Hepatocyte (in vitro differentiated cells): Measurements from ENCODE around the gene OLFM1. TPM values are rescaled to one million over a fixed set of nuclear protein-coding genes. Genes with fewer than 3 reads are reported as not detected.
"Not testable (repeated sequence)": the region's sequence is repeated elsewhere in the genome, so short reads cannot be mapped to it uniquely, and the experiment has no call there.

Experiments used
- DNase-seq: peaks from one replicate; pipeline ENCODE4 v3.0.0-alpha.2; 2016; ENCODE audit warnings: low spot score
- H2AFZ ChIP-seq: fragments of 200-600 bp; sonication (generic); 2 replicates; pipeline ENCODE4 v1.6.0; 2016; ENCODE audit warnings: antibody characterized with exemption, mild to moderate bottlenecking
- H3K27ac ChIP-seq: fragments of 200-600 bp; sonication (generic); 2 replicates; pipeline ENCODE4 v1.5.1; 2016; ENCODE audit warnings: mild to moderate bottlenecking
- H3K27me3 ChIP-seq: fragments of 200-600 bp; sonication (generic); 2 replicates; pipeline ENCODE4 v1.6.1; 2016
- H3K36me3 ChIP-seq: fragments of 200-600 bp; sonication (generic); replicated peaks from 2 replicates; pipeline ENCODE4 v1.5.1; 2016; ENCODE audit warnings: low read depth; ENCODE audit not compliant: insufficient read depth
- H3K4me1 ChIP-seq: fragments of 200-600 bp; sonication (generic); 2 replicates; pipeline ENCODE4 v1.5.1; 2016; ENCODE audit warnings: mild to moderate bottlenecking, moderate library complexity; ENCODE audit not compliant: insufficient read depth
- H3K4me2 ChIP-seq: fragments of 200-600 bp; sonication (generic); 2 replicates; pipeline ENCODE4 v1.6.0; 2016
- H3K4me3 ChIP-seq: fragments of 200-600 bp; sonication (generic); 2 replicates; pipeline ENCODE4 v1.5.1; 2016; ENCODE audit warnings: mild to moderate bottlenecking
- H3K79me2 ChIP-seq: fragments of 200-600 bp; sonication (generic); 2 replicates; pipeline ENCODE4 v1.6.0; 2017; ENCODE audit warnings: mild to moderate bottlenecking
- H3K9me2 ChIP-seq: fragments of 200-600 bp; sonication (generic); replicated peaks from 2 replicates; pipeline ENCODE4 v1.6.0; 2017; ENCODE audit warnings: mild to moderate bottlenecking; ENCODE audit not compliant: insufficient read depth
- H3K9me3 ChIP-seq: fragments of 200-600 bp; sonication (generic); 2 replicates; pipeline ENCODE4 v1.5.1; 2016; ENCODE audit warnings: low read depth, mild to moderate bottlenecking
- H4K20me1 ChIP-seq: fragments of 200-600 bp; sonication (generic); 2 replicates; pipeline ENCODE4 v1.6.0; 2016; ENCODE audit warnings: mild to moderate bottlenecking; ENCODE audit not compliant: insufficient read depth, poor library complexity, severe bottlenecking
- EZH2 ChIP-seq: fragments of 200-600 bp; sonication (generic); IDR thresholded peaks from 2 replicates; pipeline ENCODE4 v1.6.1; 2016; ENCODE audit warnings: antibody characterized with exemption, mild to moderate bottlenecking, borderline replicate concordance
- EZH2phosphoT487 ChIP-seq: fragments of 200-600 bp; sonication (generic); IDR thresholded peaks from one replicate; pipeline ENCODE4 v1.6.1; 2018; ENCODE audit warnings: antibody characterized with exemption, mild to moderate bottlenecking, low read depth, moderate library complexity; ENCODE audit not compliant: unreplicated experiment, severe bottlenecking
- WGBS: methylation state at CpG from one replicate; pipeline ENCODE4 v1.1.6; 2016; ENCODE audit warnings: low lambda C conversion rate; ENCODE audit errors: missing lambda C conversion rate; 5-methylcytosine and 5-hydroxymethylcytosine counted together
- polyA plus RNA-seq: library from polyadenylated mRNA; unstranded; fragments of >200 nt; fragmentation: Nextera tagmentation; extraction: Ambion mirVana; gene quantifications from 2 replicates; pipeline ENCODE4 v1.2.1, GENCODE V29; 2016
- total RNA-seq: library from RNA; depleted of rRNA; stranded (reverse); fragments of >200 nt; gene quantifications from 2 replicates; pipeline ENCODE4 v1.2.3, GENCODE V29; 2014
- TF ChIP-seq, protein P1 (sequence below): fragments of 200-600 bp; sonication (generic); IDR thresholded peaks from 2 replicates; pipeline ENCODE4 v1.5.1; 2016; ENCODE audit warnings: antibody characterized with exemption, mild to moderate bottlenecking; ENCODE audit not compliant: poor library complexity

OLFM1 gene
- total and polyA plus RNA-seq, 2 experiments from 2014 or later, result 0.94 to 4.8 TPM

DNA sequence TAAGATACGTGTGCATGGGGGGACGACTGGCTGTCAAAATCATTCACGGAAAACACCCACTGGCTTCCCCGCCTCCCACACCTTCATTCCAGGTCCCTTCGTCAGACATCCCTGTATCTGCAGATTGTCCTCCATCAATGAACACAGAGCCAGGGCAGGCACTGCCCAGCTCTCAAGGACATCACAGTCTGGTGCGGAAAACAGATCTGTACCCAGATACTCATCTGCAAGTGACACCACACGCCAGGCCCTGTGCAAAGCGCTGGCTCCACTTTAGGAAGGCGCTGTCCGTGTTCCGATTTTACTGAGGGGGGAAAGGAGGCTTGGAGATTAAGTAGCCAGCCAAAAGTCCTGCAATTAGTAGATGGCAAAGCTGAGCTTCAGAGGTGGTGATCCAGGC lies 72.3 kb downstream of the OLFM1 start:
- H3K27ac ChIP-seq, result no peak overlapping the region
- 82% methylated on average over 11 of the region's 11 CpGs for WGBS
- no peak overlapping the region for H3K4me2 ChIP-seq
- H3K9me2 ChIP-seq, result no peaks in the 10 kb centered on the region
- H2AFZ ChIP-seq, result no peak overlapping the region
- no peaks in the 10 kb centered on the region for H4K20me1 ChIP-seq
- H3K4me1 ChIP-seq, result no peaks in the 10 kb centered on the region
- no peaks in the 10 kb centered on the region for H3K36me3 ChIP-seq
- no peaks in the 10 kb centered on the region for H3K79me2 ChIP-seq
- no peaks in the 10 kb centered on the region for H3K27me3 ChIP-seq
- TF ChIP-seq EZH2phosphoT487, result no peak
- no peak for TF ChIP-seq EZH2
- H3K4me3 ChIP-seq, result no peak overlapping the region
- H3K9me3 ChIP-seq, result no peaks in the 10 kb centered on the region
- DNase-seq, result no peak

DNA sequence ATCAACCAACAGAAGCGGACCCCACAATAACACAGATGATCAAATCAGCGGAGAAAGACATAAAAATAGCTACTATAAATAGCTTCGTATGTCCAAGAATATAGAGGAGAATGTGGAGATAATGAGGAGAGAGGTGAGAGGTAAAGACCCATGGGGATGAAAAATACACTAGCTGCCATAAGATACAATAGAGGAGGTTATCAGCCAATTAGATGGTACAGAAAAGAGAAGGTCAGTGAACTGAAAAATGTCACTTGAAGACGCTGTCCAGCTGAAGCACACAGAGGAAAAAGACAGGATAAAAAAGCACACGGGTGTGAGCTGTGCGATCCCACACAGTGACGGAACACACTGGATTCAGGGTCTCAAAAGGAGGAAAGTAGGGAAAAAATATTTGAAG lies 73.4 kb downstream of the OLFM1 start:
- no peaks in the 10 kb centered on the region for H4K20me1 ChIP-seq
- WGBS, result 88% methylated on average over 7 of the region's 7 CpGs
- H2AFZ ChIP-seq, result no peak overlapping the region
- H3K9me3 ChIP-seq, result no peaks in the 10 kb centered on the region
- no peaks in the 10 kb centered on the region for H3K79me2 ChIP-seq
- H3K9me2 ChIP-seq, result no peaks in the 10 kb centered on the region
- no peaks in the 10 kb centered on the region for H3K36me3 ChIP-seq
- H3K4me2 ChIP-seq, result no peak overlapping the region
- H3K4me1 ChIP-seq, result no peaks in the 10 kb centered on the region
- no peak for DNase-seq
- H3K27me3 ChIP-seq, result peaks cover 4% of the 10 kb centered on the region
- no peak overlapping the region for H3K4me3 ChIP-seq
- TF ChIP-seq EZH2 (no peak), EZH2phosphoT487 (no peak)
- TF ChIP-seq, protein P1, sequence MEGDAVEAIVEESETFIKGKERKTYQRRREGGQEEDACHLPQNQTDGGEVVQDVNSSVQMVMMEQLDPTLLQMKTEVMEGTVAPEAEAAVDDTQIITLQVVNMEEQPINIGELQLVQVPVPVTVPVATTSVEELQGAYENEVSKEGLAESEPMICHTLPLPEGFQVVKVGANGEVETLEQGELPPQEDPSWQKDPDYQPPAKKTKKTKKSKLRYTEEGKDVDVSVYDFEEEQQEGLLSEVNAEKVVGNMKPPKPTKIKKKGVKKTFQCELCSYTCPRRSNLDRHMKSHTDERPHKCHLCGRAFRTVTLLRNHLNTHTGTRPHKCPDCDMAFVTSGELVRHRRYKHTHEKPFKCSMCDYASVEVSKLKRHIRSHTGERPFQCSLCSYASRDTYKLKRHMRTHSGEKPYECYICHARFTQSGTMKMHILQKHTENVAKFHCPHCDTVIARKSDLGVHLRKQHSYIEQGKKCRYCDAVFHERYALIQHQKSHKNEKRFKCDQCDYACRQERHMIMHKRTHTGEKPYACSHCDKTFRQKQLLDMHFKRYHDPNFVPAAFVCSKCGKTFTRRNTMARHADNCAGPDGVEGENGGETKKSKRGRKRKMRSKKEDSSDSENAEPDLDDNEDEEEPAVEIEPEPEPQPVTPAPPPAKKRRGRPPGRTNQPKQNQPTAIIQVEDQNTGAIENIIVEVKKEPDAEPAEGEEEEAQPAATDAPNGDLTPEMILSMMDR, result no peak
- H3K27ac ChIP-seq, result no peak overlapping the region

DNA sequence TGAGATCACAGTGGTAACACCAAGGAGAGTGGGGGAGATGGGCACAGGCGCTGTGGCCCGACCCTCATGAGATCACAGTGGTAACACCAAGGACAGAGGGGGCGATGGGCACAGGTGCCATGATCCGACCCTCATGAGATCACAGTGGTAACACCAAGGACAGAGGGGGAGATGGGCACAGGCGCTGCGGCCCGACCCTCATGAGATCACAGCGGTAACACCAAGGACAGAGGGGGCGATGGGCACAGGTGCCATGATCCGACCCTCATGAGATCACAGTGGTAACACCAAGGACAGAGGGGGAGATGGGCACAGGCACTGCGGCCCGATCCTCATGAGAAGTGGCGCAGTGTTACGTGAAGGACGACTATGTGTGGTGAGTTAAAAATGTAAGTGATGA lies 75.1 kb downstream of the OLFM1 start:
- DNase-seq, H3K27ac ChIP-seq, H3K36me3 ChIP-seq, H3K27me3 ChIP-seq, H3K4me3 ChIP-seq, H2AFZ ChIP-seq, H3K79me2 ChIP-seq, H3K4me1 ChIP-seq, H3K4me2 ChIP-seq, H3K9me3 ChIP-seq, H4K20me1 ChIP-seq, H3K9me2 ChIP-seq: not testable (repeated sequence)
- WGBS, result 95% methylated on average over 10 of the region's 15 CpGs

DNA sequence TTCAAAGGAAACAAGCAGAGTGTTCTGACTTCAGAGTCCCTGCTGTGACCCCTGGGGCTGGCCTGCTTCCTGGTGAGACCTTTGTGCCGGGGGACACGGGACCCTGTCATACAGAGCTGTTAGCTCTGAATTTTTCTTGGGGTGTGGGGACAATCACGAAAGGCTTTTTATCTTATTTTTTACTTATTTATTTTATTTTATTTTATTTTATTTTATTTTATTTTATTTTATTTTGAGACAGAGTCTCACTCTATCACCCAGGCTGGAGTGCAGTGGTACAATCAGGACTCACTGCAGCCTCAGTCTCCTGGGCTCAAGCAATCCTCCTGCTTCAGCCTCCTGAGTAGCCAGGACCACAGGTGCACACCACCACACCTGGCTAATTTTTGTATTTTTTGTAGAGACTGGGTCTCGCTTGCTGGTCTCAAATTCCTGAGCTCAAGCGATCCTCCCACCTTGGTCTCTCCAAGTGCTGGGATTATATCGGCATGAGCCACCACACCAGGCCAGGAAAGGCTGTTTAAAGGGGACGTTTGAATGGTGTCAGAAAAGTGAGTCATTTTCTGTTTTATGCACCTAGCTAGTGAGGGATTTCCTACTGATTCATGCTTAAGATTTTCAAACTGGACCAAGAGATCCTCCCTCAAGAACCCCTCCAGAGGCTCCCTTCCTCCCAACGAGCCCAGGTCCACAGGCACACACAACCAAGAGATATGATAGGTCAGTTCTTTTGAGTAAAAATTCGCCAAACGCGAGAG lies 75.7 kb downstream of the OLFM1 start:
- Histone ChIP-seq H3K4me3 (no peak overlapping the region), H3K9me3 (no peaks in the 10 kb centered on the region), H3K9me2 (no peaks in the 10 kb centered on the region), H3K27ac (no peak overlapping the region), H3K36me3 (no peaks in the 10 kb centered on the region), H3K79me2 (no peaks in the 10 kb centered on the region), H4K20me1 (no peaks in the 10 kb centered on the region), H3K4me2 (no peak overlapping the region), H3K4me1 (no peaks in the 10 kb centered on the region), H3K27me3 (peaks cover 8% of the 10 kb centered on the region), H2AFZ (no peak overlapping the region)
- DNase-seq, result no peak
- WGBS, result 81% methylated on average over 11 of the region's 11 CpGs
- TF ChIP-seq EZH2phosphoT487, result no peak
- no peak for TF ChIP-seq EZH2
- TF ChIP-seq, protein P1, result no peak
